IgD-negative memory B cell (primary cell): ENCODE measurements around the gene CRADD. TPM values are rescaled to one million over a fixed set of nuclear protein-coding genes. Genes with fewer than 3 reads are reported as not detected.
"Not testable (repeated sequence)": the region's sequence is repeated elsewhere in the genome, so short reads cannot be mapped to it uniquely, and the experiment has no call there.

Experiments used
- H3K27ac Mint-ChIP-seq, 3 donors: one replicate each; pipeline ENCODE4 v1.8.0; 2020 to 2022; ENCODE audit warnings: mild to moderate bottlenecking in 3 of 3, mixed read lengths in 3 of 3, moderate library complexity in 1 of 3
- H3K27me3 Mint-ChIP-seq: one replicate; pipeline ENCODE4 v1.8.0; 2021; ENCODE audit warnings: mixed read lengths
- H3K36me3 Mint-ChIP-seq: one replicate; pipeline ENCODE4 v1.8.0; 2020; ENCODE audit warnings: mild to moderate bottlenecking, mixed read lengths
- H3K4me1 Mint-ChIP-seq, 3 donors: one replicate each; pipeline ENCODE4 v1.8.0; 2020 to 2022; ENCODE audit warnings: mixed read lengths in 3 of 3, mild to moderate bottlenecking in 1 of 3
- H3K4me3 Mint-ChIP-seq, 4 donors: one replicate each; pipeline ENCODE4 v1.8.0; 2020 to 2022; ENCODE audit warnings: mild to moderate bottlenecking in 4 of 4, mixed read lengths in 4 of 4, moderate library complexity in 3 of 4
- H3K9me3 Mint-ChIP-seq, 3 donors: one replicate each; pipeline ENCODE4 v1.8.0; 2020 to 2021; ENCODE audit warnings: mixed read lengths in 3 of 3, mild to moderate bottlenecking in 1 of 3
- polyA plus RNA-seq: library from polyadenylated mRNA; unstranded; fragments of 300-500 nt; fragmentation: Illumina TruSeq; gene quantifications from one replicate; pipeline ENCODE4 v1.2.3, GENCODE V29; 2021

Gene CRADD
- polyA plus RNA-seq, 1 donor from 2014 or later: 9.4 TPM

GRCh38 chr12:93918900-93919299, 241.7 kb downstream of the CRADD start:
- H3K9me3 Mint-ChIP-seq: peaks cover 0 to 4% (median 0%) of the 10 kb centered on the region in 3 donors
- no peaks in the 10 kb centered on the region for H3K36me3 Mint-ChIP-seq
- no peak overlapping the region for H3K4me3 Mint-ChIP-seq
- H3K4me1 Mint-ChIP-seq: no peaks in the 10 kb centered on the region
- H3K27ac Mint-ChIP-seq: no peak overlapping the region
- H3K27me3 Mint-ChIP-seq: peaks cover 7% of the 10 kb centered on the region

- peaks cover 4% of the 10 kb centered on the region for H3K36me3 Mint-ChIP-seq
- peaks cover 3% of the 10 kb centered on the region for H3K27me3 Mint-ChIP-seq
Observed at GRCh38 chr12:93921521-93921920, 244.3 kb downstream of the CRADD start.

GRCh38 chr12:93922583-93923006, 245.4 kb downstream of the CRADD start:
- Mint-ChIP-seq H3K9me3 (peaks cover 2 to 13% (median 4%) of the 10 kb centered on the region in 3 donors), H3K27ac (no peak overlapping the region), H3K36me3 (peaks cover 4% of the 10 kb centered on the region), H3K4me1 (no peaks in the 10 kb centered on the region), H3K4me3 (no peak overlapping the region), H3K27me3 (peaks cover 3% of the 10 kb centered on the region)

More at GRCh38 chr12:93921521-93921920, 244.3 kb downstream of the CRADD start:
- H3K4me3 Mint-ChIP-seq: no peak overlapping the region
- no peak overlapping the region for H3K27ac Mint-ChIP-seq
- H3K9me3 Mint-ChIP-seq: peaks cover 2 to 12% (median 7%) of the 10 kb centered on the region in 3 donors
- no peaks in the 10 kb centered on the region for H3K4me1 Mint-ChIP-seq

GRCh38 chr12:93924367-93924766, 247.2 kb downstream of the CRADD start:
- Mint-ChIP-seq H3K9me3 (peaks cover 2 to 13% (median 4%) of the 10 kb centered on the region in 3 donors), H3K27ac (no peak overlapping the region), H3K36me3 (peaks cover 4% of the 10 kb centered on the region), H3K4me3 (no peak overlapping the region), H3K4me1 (no peaks in the 10 kb centered on the region), H3K27me3 (peaks cover 3% of the 10 kb centered on the region)

GRCh38 chr12:93925585-93926205, 248.5 kb downstream of the CRADD start:
- H3K27ac Mint-ChIP-seq: no peak overlapping the region

GRCh38 chr12:93926237-93926636, 249.1 kb downstream of the CRADD start:
- peaks cover 2% of the 10 kb centered on the region for H3K27me3 Mint-ChIP-seq
- peaks cover 4% of the 10 kb centered on the region for H3K36me3 Mint-ChIP-seq
- H3K27ac Mint-ChIP-seq: no peak overlapping the region
- H3K4me3 Mint-ChIP-seq: no peak overlapping the region
- H3K4me1 Mint-ChIP-seq: no peaks in the 10 kb centered on the region
- H3K9me3 Mint-ChIP-seq: peaks cover 2 to 13% (median 4%) of the 10 kb centered on the region in 3 donors

More at GRCh38 chr12:93925585-93926205, 248.5 kb downstream of the CRADD start:
- peaks cover 4% of the 10 kb centered on the region for H3K36me3 Mint-ChIP-seq
- peaks cover 2 to 13% (median 4%) of the 10 kb centered on the region in 3 donors for H3K9me3 Mint-ChIP-seq
- H3K4me3 Mint-ChIP-seq: no peak overlapping the region
- no peaks in the 10 kb centered on the region for H3K4me1 Mint-ChIP-seq
- peaks cover 3% of the 10 kb centered on the region for H3K27me3 Mint-ChIP-seq

GRCh38 chr12:93929081-93929480, 251.9 kb downstream of the CRADD start:
- Mint-ChIP-seq H3K9me3 (peaks cover 3 to 13% (median 4%) of the 10 kb centered on the region in 3 donors), H3K4me3 (peak overlapping the region in 1 of 4 donors; percentile 63)
- H3K27ac Mint-ChIP-seq, H3K4me1 Mint-ChIP-seq, H3K36me3 Mint-ChIP-seq, H3K27me3 Mint-ChIP-seq: not testable (repeated sequence)

- no peak overlapping the region for H3K27ac Mint-ChIP-seq
- no peaks in the 10 kb centered on the region for H3K4me1 Mint-ChIP-seq
- H3K36me3 Mint-ChIP-seq: no peaks in the 10 kb centered on the region
- peaks cover 7% of the 10 kb centered on the region for H3K27me3 Mint-ChIP-seq
- H3K9me3 Mint-ChIP-seq: peaks cover 4 to 16% (median 5%) of the 10 kb centered on the region in 3 donors
- H3K4me3 Mint-ChIP-seq: no peak overlapping the region
Observed at GRCh38 chr12:93937812-93938211, 260.6 kb downstream of the CRADD start.

- no peaks in the 10 kb centered on the region for H3K36me3 Mint-ChIP-seq
- no peaks in the 10 kb centered on the region for H3K4me1 Mint-ChIP-seq
- no peak overlapping the region for H3K27ac Mint-ChIP-seq
- H3K9me3 Mint-ChIP-seq: peaks cover 4 to 16% (median 5%) of the 10 kb centered on the region in 3 donors
- no peak overlapping the region for H3K4me3 Mint-ChIP-seq
- peaks cover 7% of the 10 kb centered on the region for H3K27me3 Mint-ChIP-seq
Observed at GRCh38 chr12:93938317-93938716, 261.1 kb downstream of the CRADD start.

GRCh38 chr12:93938931-93939330, 261.8 kb downstream of the CRADD start:
- no peaks in the 10 kb centered on the region for H3K36me3 Mint-ChIP-seq
- no peak overlapping the region for H3K4me3 Mint-ChIP-seq
- H3K4me1 Mint-ChIP-seq: no peaks in the 10 kb centered on the region
- H3K27me3 Mint-ChIP-seq: peaks cover 7% of the 10 kb centered on the region
- H3K27ac Mint-ChIP-seq: no peak overlapping the region
- H3K9me3 Mint-ChIP-seq: peaks cover 4 to 15% (median 5%) of the 10 kb centered on the region in 3 donors

- peaks cover 4 to 10% (median 5%) of the 10 kb centered on the region in 3 donors for H3K9me3 Mint-ChIP-seq
- H3K4me1 Mint-ChIP-seq: no peaks in the 10 kb centered on the region
- no peak overlapping the region for H3K27ac Mint-ChIP-seq
- H3K4me3 Mint-ChIP-seq: no peak overlapping the region
- peaks cover 7% of the 10 kb centered on the region for H3K27me3 Mint-ChIP-seq
- no peaks in the 10 kb centered on the region for H3K36me3 Mint-ChIP-seq
Observed at GRCh38 chr12:93939641-93940325, 262.6 kb downstream of the CRADD start.

GRCh38 chr12:93943780-93944179, 266.6 kb downstream of the CRADD start:
- Mint-ChIP-seq H3K27me3 (peaks cover 10% of the 10 kb centered on the region), H3K27ac (no peak overlapping the region), H3K4me3 (no peak overlapping the region)

GRCh38 chr12:93944201-93944600, 267.0 kb downstream of the CRADD start:
- Mint-ChIP-seq H3K27ac (no peak overlapping the region), H3K4me1 (no peaks in the 10 kb centered on the region), H3K27me3 (peaks cover 10% of the 10 kb centered on the region), H3K4me3 (no peak overlapping the region), H3K36me3 (peaks cover 6% of the 10 kb centered on the region), H3K9me3 (peaks cover 0 to 5% (median 2%) of the 10 kb centered on the region in 3 donors)

More at GRCh38 chr12:93943780-93944179, 266.6 kb downstream of the CRADD start:
- peaks cover 0 to 5% (median 2%) of the 10 kb centered on the region in 3 donors for H3K9me3 Mint-ChIP-seq
- no peaks in the 10 kb centered on the region for H3K4me1 Mint-ChIP-seq
- H3K36me3 Mint-ChIP-seq: peaks cover 6% of the 10 kb centered on the region
